T-helper 1 cell treated with Interleukin-12 subunit alpha and Interleukin-12 subunit beta and Interleukin-4 antibody, amounts not matched to agents 30 ng/mL and 1 ng/mL, for 36 hours (primary cell): Measurements from ENCODE around the gene OPA1. TPM values are rescaled to one million over a fixed set of nuclear protein-coding genes. Genes with fewer than 3 reads are reported as not detected.

ENCODE experiments used
- intact Hi-C: fragments of 100-400 bp; cut with micrococcal nuclease; formaldehyde crosslinking; loops from one replicate; pipeline ENCODE4 v1.15.1; 2024
- total RNA-seq: library from RNA; stranded (reverse); gene quantifications from 2 replicates; pipeline ENCODE4 v1.2.3, GENCODE V29; 2022

OPA1 gene
- total RNA-seq: 59.9 and 64.7 TPM in 2 replicates

- intact Hi-C loops: loop anchor here (1.0 to 5.0 kb wide), 9 partner anchors 13 to 1080 kb away; partner anchors contain the start of genes GP5, LSG1 and MB21D2
Observed at GRCh38 chr3:193592841-193593667, at the start of gene OPA1. Gene OPA1 (plus strand): TSS chr3:193593208. CDS start chr3:193593378, 170 bp downstream.

GRCh38 chr3:193544289-193544688, 48.7 kb upstream of the OPA1 start:
- intact Hi-C loops: no loop called here

GRCh38 chr3:193545304-193545703, 47.7 kb upstream of the OPA1 start:
- intact Hi-C loops: no loop called here

- intact Hi-C loops: no loop called here
Observed at GRCh38 chr3:193546129-193546528, 46.9 kb upstream of the OPA1 start.

GRCh38 chr3:193548406-193548805, 44.6 kb upstream of the OPA1 start:
- intact Hi-C loops: no loop called here

GRCh38 chr3:193552923-193553322, 40.1 kb upstream of the OPA1 start:
- intact Hi-C loops: no loop called here

- intact Hi-C loops: no loop called here
Observed at GRCh38 chr3:193553586-193553985, 39.4 kb upstream of the OPA1 start.

- intact Hi-C loops: no loop called here
Observed at GRCh38 chr3:193554811-193555210, 38.2 kb upstream of the OPA1 start, which contains the start of gene ATP13A4. Gene ATP13A4 (minus strand): TSS chr3:193554895. CDS start chr3:193554799, 96 bp downstream.

- intact Hi-C loops: no loop called here
Observed at GRCh38 chr3:193556841-193557240, 36.2 kb upstream of the OPA1 start.

- intact Hi-C loops: no loop called here
Observed at GRCh38 chr3:193559100-193559499, 33.9 kb upstream of the OPA1 start.

- intact Hi-C loops: no loop called here
Observed at GRCh38 chr3:193560091-193560490, 32.9 kb upstream of the OPA1 start.

GRCh38 chr3:193560870-193561269, 32.1 kb upstream of the OPA1 start:
- intact Hi-C loops: no loop called here

- intact Hi-C loops: no loop called here
Observed at GRCh38 chr3:193563426-193563825, 29.6 kb upstream of the OPA1 start.

- intact Hi-C loops: no loop called here
Observed at GRCh38 chr3:193564012-193564411, 29.0 kb upstream of the OPA1 start.

GRCh38 chr3:193569119-193569518, 23.9 kb upstream of the OPA1 start:
- intact Hi-C loops: no loop called here

GRCh38 chr3:193572426-193572908, 20.5 kb upstream of the OPA1 start:
- intact Hi-C loops: loop anchor here (1.0 to 2.0 kb wide), 6 partner anchors 111 to 1006 kb away; no protein-coding TSS in a partner anchor

- intact Hi-C loops: loop anchor here (2.0 kb wide), 1 partner anchor 533 kb away; no protein-coding TSS in a partner anchor
Observed at GRCh38 chr3:193573403-193574191, 19.4 kb upstream of the OPA1 start.

- intact Hi-C loops: no loop called here
Observed at GRCh38 chr3:193574488-193575070, 18.4 kb upstream of the OPA1 start.

GRCh38 chr3:193585530-193585929, 7.5 kb upstream of the OPA1 start:
- intact Hi-C loops: no loop called here

- intact Hi-C loops: no loop called here
Observed at GRCh38 chr3:193586526-193586925, 6.5 kb upstream of the OPA1 start.

- intact Hi-C loops: no loop called here
Observed at GRCh38 chr3:193589129-193589528, 3.9 kb upstream of the OPA1 start.
